Fibroblast of the aortic adventitia (primary cell): ENCODE results near the gene NUDT1. TPM values are rescaled to one million over a fixed set of nuclear protein-coding genes. Genes with fewer than 3 reads are reported as not detected.
A peak's percentile ranks its signal among the peaks of the same experiment; 100 is the strongest.

Experiments used
- DNase-seq: peaks from one replicate; pipeline ENCODE4 v3.0.0-alpha.2; 2010; ENCODE audit warnings: low read depth
- H3K4me3 ChIP-seq: 2 replicates; pipeline ENCODE4 v1.5.1; 2011; ENCODE audit warnings: low read depth, mild to moderate bottlenecking, control low read depth, low read length, moderate library complexity
- total RNA-seq: library from RNA; depleted of rRNA; stranded (reverse); fragments of >200 nt; gene quantifications from 2 replicates; pipeline ENCODE4 v1.2.3, GENCODE V29; 2012; ENCODE audit warnings: low replicate concordance
- TF ChIP-seq, protein P1 (sequence below): IDR thresholded peaks from 2 replicates; pipeline ENCODE4 v1.5.1; 2011; ENCODE audit warnings: mild to moderate bottlenecking, low read length, control low read depth, inconsistent platforms; ENCODE audit not compliant: insufficient read depth

NUDT1 gene
- total RNA-seq, 1 donor: 16.3 TPM

DNA sequence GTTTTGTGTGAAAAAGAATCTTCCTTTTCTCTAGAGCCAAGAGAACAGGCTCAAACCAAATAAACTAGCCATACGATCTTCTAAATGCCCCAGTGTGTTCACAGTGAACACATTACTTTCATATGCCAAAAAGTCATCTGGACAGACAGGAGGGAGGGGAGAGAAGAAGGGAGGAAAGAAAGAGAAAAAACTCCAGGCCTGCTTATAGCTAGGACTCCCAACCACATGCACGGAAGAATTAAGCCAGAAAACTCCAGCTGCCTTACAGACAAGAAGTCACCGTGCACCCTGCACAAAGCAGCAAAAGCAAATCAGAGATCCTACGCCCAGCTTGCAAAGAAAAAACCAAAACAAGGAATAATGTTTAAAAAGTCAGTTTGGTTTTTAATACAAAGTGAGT is 37.9 kb downstream of the NUDT1 start:
- TF ChIP-seq, protein P1, sequence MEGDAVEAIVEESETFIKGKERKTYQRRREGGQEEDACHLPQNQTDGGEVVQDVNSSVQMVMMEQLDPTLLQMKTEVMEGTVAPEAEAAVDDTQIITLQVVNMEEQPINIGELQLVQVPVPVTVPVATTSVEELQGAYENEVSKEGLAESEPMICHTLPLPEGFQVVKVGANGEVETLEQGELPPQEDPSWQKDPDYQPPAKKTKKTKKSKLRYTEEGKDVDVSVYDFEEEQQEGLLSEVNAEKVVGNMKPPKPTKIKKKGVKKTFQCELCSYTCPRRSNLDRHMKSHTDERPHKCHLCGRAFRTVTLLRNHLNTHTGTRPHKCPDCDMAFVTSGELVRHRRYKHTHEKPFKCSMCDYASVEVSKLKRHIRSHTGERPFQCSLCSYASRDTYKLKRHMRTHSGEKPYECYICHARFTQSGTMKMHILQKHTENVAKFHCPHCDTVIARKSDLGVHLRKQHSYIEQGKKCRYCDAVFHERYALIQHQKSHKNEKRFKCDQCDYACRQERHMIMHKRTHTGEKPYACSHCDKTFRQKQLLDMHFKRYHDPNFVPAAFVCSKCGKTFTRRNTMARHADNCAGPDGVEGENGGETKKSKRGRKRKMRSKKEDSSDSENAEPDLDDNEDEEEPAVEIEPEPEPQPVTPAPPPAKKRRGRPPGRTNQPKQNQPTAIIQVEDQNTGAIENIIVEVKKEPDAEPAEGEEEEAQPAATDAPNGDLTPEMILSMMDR: no peak
- no peak overlapping the region for H3K4me3 ChIP-seq
- peak; percentile 19 for DNase-seq

DNA sequence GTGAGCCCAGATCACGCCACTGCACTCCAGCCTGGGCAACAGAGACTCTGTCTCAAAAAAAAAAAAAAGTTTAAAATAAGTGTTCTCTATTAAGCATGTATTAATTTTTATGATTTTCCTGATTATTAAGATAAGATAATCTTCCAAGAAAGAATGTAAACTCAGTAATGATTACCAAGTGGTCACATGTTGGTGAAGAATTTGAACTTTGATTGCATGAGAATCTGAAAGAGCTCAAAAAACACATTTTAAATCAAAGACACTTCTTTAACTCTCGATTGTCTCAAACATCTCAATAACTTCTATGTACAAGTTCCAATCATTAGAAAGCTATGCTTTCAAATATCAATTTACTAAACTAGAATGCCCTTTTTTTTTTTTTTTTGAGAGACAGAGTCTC is 38.4 kb downstream of the NUDT1 start:
- TF ChIP-seq, protein P1: no peak
- no peak overlapping the region for H3K4me3 ChIP-seq
- DNase-seq: no peak

DNA sequence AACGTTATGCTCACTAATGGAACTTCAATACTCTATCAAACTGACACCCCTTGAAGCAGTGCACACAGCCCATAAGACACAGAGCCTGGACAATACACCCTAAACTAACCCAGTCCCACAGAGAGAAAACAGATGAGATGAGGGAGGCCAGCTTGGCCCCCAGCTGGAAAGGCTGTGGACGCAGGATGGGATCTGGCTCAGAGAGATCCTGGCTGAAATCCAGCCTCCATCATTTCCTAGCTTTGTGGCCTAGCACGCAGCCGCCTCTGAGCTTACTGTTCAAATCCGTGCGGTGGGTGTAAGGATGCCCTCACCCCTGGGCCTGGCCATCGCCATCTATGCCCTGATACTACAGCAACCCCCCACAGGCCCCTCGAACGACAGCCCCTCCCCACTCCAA is 39.5 kb downstream of the NUDT1 start:
- no peak overlapping the region for H3K4me3 ChIP-seq
- TF ChIP-seq, protein P1: no peak
- DNase-seq: peak; percentile 75

DNA sequence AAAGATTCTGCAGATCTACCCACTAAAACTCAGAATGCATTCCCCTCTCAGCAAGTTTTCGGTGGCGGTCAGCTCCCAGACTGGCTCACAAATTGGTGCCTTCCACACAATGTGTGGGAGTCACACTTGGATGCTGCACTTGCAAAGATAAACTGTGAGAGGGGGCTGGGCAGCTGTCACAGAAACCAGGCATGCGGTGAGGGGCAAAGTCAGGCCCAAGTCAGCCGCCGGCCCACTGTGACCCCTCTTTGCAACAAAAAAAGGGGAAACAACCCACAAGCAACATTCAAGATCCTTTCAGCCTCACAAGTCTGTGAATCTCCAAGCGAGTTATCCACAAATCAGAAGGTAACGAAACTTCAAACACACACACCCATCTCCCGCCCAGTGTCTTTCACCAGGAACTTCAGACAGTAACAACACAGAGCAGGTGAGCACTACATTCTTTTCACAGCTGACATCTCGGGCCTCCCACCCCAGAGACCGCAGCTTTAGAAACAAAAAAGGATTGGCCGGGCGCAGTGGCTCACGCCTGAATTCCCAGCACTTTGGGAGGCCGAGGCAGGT is 40.2 kb downstream of the NUDT1 start:
- peak; percentile 12 for DNase-seq
- no peak overlapping the region for H3K4me3 ChIP-seq
- TF ChIP-seq, protein P1: no peak

DNA sequence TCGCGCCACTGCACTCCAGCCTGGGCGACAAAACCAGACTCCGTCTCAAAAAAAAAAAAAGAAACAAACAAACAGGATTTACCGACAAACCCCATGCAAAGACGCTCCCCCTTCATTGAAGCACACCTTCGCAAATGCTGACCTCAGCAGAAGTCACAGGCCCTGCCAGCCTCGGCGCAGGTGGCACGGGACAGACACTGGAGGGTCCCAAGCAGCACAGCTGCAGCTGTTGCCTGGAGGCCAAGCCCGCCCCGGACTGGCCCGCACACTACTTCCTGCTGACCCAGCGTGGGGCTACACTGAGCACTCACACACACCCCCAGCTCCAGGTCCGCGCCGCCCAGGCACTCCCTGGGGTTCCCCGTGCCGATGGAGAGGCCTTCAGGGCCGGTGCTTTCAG is 41.0 kb downstream of the NUDT1 start:
- no peak overlapping the region for H3K4me3 ChIP-seq
- TF ChIP-seq, protein P1: no peak
- DNase-seq: no peak

DNA sequence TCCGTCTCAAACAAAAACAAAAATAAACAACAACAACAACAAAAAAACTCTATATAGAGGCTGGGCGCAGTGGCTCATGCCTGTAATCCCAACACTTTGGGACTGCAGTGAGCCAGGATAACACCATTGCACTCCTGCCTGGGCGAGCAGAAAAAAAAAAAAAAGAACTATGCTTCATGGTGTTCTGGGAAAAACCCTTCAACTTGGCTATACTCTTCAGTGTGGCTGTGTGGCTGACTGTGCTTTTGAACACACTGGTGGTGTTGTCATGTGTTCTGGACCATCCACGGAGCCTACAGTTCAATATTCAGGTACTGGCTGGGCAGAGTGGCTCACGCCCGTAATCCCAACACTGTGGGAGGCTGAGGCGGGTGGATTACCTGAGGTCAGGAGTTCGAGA is 45.7 kb downstream of the NUDT1 start:
- TF ChIP-seq, protein P1: no peak
- no peak overlapping the region for H3K4me3 ChIP-seq
- no peak for DNase-seq

DNA sequence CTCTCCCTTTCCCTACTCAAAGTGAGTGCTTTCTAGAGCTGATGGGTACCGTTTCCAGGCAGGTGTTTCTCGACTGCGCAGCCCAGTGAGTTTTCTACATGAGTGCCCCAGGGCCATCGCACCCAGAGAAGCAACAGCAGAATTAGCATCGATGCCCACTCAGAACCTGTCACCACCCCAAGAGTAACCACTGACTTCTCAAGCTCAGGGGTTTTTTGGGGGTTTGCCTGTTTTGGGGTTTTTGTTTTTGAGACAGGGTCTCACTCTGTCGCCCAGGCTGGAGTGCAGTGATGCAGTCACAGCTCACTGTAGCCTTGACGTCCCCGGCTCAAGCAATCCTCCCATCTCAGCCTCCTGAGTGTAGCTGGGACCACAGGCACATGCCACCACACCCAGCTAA is 46.5 kb downstream of the NUDT1 start:
- TF ChIP-seq, protein P1: no peak
- DNase-seq: no peak
- no peak overlapping the region for H3K4me3 ChIP-seq
